Left lung (tissue), 10 donors: ENCODE results near the gene CFAP54. TPM values are rescaled to one million over a fixed set of nuclear protein-coding genes. Genes with fewer than 3 reads are reported as not detected.

ENCODE experiments used
- ATAC-seq: fragments of 200-7000 bp; cut with Tn5 transposase; one replicate; pipeline ENCODE4 v1.9.1; 2020; ENCODE audit warnings: moderate library complexity
- DNase-seq, 4 donors: peaks; one replicate each; pipeline ENCODE4 v3.0.0-alpha.2; 2013 to 2020
- H3K27ac ChIP-seq, 2 donors: fragments of 200-600 bp; sonication (generic) in 1 of 2; one replicate each; pipeline versions ENCODE4 v1.5.0 to v1.8.0; 2020 to 2021
- H3K27me3 ChIP-seq, 2 donors: fragments of 200-600 bp; sonication (generic) in 1 of 2; one replicate each; pipeline versions ENCODE4 v1.5.0 to v1.8.0; 2020 to 2021
- H3K36me3 ChIP-seq, 2 donors: fragments of 200-600 bp; sonication (generic) in 1 of 2; one replicate each; pipeline versions ENCODE4 v1.5.0 to v1.8.0; 2020 to 2021
- H3K4me1 ChIP-seq, 2 donors: fragments of 200-600 bp; one replicate each; pipeline ENCODE4 v1.8.0; 2021
- H3K4me3 ChIP-seq, 2 donors: fragments of 200-600 bp; sonication (generic) in 1 of 2; one replicate each; pipeline versions ENCODE4 v1.5.0 to v1.8.0; 2020 to 2021; ENCODE audit warnings: mild to moderate bottlenecking in 1 of 2
- H3K9me3 ChIP-seq, 2 donors: fragments of 200-600 bp; sonication (generic) in 1 of 2; one replicate each; pipeline versions ENCODE4 v1.5.0 to v1.8.0; 2020 to 2021
- CTCF ChIP-seq, 2 donors: fragments of 200-600 bp; sonication (generic) in 1 of 2; IDR thresholded peaks; one replicate each; pipeline versions ENCODE4 v1.5.0 to v1.8.0; 2021; ENCODE audit warnings: antibody characterized with exemption in 2 of 2
- intact Hi-C, 2 donors: fragments of 100-400 bp; cut with DNase I; formaldehyde crosslinking; loops; one replicate each; pipeline versions ENCODE4 v1.11.2 to v1.14.2; 2022
- polyA plus RNA-seq, 6 donors: library from polyadenylated mRNA; unstranded; fragments of 120-200 nt; gene quantifications; one replicate each; pipeline ENCODE4 v1.2.1, GENCODE V29; 2013; ENCODE audit not compliant: insufficient read length in 6 of 6
- total RNA-seq, 2 donors: library from RNA; stranded (reverse); fragmentation: NEBNext Ultra II Directional; extraction: Animal tissue kit (Norgen Biotek cat#: 25700); gene quantifications; one replicate each; pipeline ENCODE4 v1.2.1, GENCODE V29; 2021
- donor health status: DM: no; HTN: yes; CAD: no.
- donor health status: DM: no; HTN: no; CAD: no.

CFAP54 gene
- total and polyA plus RNA-seq, 8 donors = 1.1 to 3.7 (median 2.6) TPM

- no peak for DNase-seq
- no peak for TF ChIP-seq CTCF (IDR thresholded peaks at IDR 0.05)
Measured at GRCh38 chr12:96878704-96879103, 389.3 kb downstream of the CFAP54 start.

GRCh38 chr12:96879301-96879700 lies 389.9 kb downstream of the CFAP54 start:
- no peaks in the 10 kb centered on the region for H3K9me3 ChIP-seq
- H3K27me3 ChIP-seq = no peaks in the 10 kb centered on the region
- DNase-seq (peak in 1 of 4 donors; percentile 22), ATAC-seq (no peak)
- no peak for TF ChIP-seq CTCF (IDR thresholded peaks at IDR 0.05)
- no peak overlapping the region for H3K4me3 ChIP-seq
- H3K4me1 ChIP-seq = no peaks in the 10 kb centered on the region
- no peak overlapping the region for H3K27ac ChIP-seq
- no peaks in the 10 kb centered on the region for H3K36me3 ChIP-seq
- intact Hi-C loops = no loop called here

More at GRCh38 chr12:96878704-96879103, 389.3 kb downstream of the CFAP54 start:
- H3K27ac ChIP-seq = no peak overlapping the region
- H3K9me3 ChIP-seq = no peaks in the 10 kb centered on the region
- no peaks in the 10 kb centered on the region for H3K4me1 ChIP-seq
- no peak for ATAC-seq
- no peak overlapping the region for H3K4me3 ChIP-seq
- intact Hi-C loops = no loop called here
- H3K27me3 ChIP-seq = no peaks in the 10 kb centered on the region
- H3K36me3 ChIP-seq = no peaks in the 10 kb centered on the region

DNA sequence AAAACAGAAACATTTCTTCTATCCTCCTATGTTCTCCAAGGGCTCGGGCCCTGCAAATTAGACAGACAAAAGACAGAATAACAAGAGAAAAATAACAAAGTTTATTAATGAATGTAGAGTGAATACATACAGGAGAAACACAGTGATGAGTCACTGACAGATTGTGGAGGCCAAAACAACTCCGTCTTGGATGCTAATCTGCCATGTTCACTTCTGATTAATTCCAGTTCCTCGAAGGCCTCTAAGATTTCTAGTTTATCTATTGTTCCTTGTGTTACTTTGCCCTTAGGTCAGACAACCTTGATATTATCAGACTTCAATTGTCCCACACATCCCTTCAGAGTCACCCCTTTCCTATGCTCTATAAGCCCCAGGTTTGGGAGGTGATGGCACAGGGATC lies 390.8 kb downstream of the CFAP54 start:
- Histone ChIP-seq H3K27ac (no peak overlapping the region), H3K4me3 (no peak overlapping the region), H3K36me3 (no peaks in the 10 kb centered on the region), H3K9me3 (no peaks in the 10 kb centered on the region), H3K27me3 (no peaks in the 10 kb centered on the region), H3K4me1 (no peaks in the 10 kb centered on the region)
- TF ChIP-seq CTCF (IDR thresholded peaks at IDR 0.05) = no peak
- no peak for ATAC-seq
- intact Hi-C loops = no loop called here
- no peak for DNase-seq

DNA sequence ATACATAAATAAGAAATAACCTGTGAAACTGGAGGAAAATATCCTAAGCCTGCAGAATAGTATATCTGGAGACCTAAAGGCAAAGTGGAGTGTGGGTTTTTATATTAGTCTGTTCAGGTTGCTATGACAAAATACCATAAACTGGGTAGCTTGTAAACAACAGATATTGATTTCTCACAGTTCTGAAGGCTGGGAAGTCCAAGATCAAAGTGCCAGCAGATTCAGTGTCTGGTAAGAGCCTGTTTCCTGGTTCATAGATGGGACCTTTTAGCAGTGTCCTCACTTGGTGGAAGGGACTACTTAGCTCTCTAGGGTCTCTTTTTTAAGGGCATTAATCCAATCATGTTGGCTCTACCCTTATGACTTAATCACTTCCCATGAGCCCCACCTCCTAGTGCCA lies 392.2 kb downstream of the CFAP54 start:
- TF ChIP-seq CTCF (IDR thresholded peaks at IDR 0.05) = no peak
- intact Hi-C loops = no loop called here
- Histone ChIP-seq H3K36me3 (no peaks in the 10 kb centered on the region), H3K4me3 (no peak overlapping the region), H3K27ac (no peak overlapping the region), H3K9me3 (no peaks in the 10 kb centered on the region), H3K27me3 (no peaks in the 10 kb centered on the region), H3K4me1 (no peaks in the 10 kb centered on the region)
- no peak for DNase-seq
- no peak for ATAC-seq

DNA sequence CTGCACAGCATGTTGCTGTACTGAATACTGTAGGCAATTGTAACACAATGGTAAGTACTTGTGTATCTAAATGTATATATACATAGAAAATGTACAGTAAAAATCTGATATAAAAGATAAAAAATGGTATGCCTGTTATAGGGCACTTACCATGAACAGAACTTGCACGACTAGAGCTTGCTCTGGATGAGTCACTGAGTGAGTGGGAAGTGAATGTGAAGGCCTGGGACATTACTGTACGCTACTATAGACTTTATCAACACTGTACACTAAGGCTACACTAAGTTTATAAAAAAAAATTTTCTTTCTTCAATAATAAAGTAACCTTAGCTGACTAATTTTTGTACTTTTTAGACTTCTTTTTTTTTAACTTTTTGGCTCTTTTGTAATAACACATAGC lies 393.5 kb downstream of the CFAP54 start:
- intact Hi-C loops = no loop called here
- TF ChIP-seq CTCF (IDR thresholded peaks at IDR 0.05) = no peak
- peak; percentile 29 for ATAC-seq

More for the DNA sequence above, 393.5 kb downstream of the CFAP54 start:
- no peaks in the 10 kb centered on the region for H3K36me3 ChIP-seq
- DNase-seq = no peak
- no peak overlapping the region for H3K4me3 ChIP-seq
- H3K27ac ChIP-seq = no peak overlapping the region
- no peaks in the 10 kb centered on the region for H3K9me3 ChIP-seq
- H3K4me1 ChIP-seq = no peaks in the 10 kb centered on the region
- no peaks in the 10 kb centered on the region for H3K27me3 ChIP-seq
